Aorta (tissue), 5 donors: ENCODE measurements around the gene PTPN1. TPM values are rescaled to one million over a fixed set of nuclear protein-coding genes. Genes with fewer than 3 reads are reported as not detected.

Experiments used
- ATAC-seq: fragments of 200-7000 bp; cut with Tn5 transposase; one replicate; pipeline ENCODE4 v1.9.1; 2022; ENCODE audit warnings: moderate library complexity; ENCODE audit not compliant: low FRiP score
- DNase-seq, 2 donors: peaks; one replicate each; pipeline ENCODE4 v3.0.0-alpha.2; 2020
- H3K27ac ChIP-seq, 2 donors: one replicate each; pipeline ENCODE4 v1.5.1; 2013; ENCODE audit warnings: low read length in 2 of 2, mild to moderate bottlenecking in 2 of 2, moderate library complexity in 2 of 2, control low read depth in 1 of 2, inconsistent platforms in 1 of 2, low read depth in 1 of 2
- H3K27me3 ChIP-seq, 2 donors: one replicate each; pipeline ENCODE4 v1.6.1; 2013; ENCODE audit warnings: control low read depth in 1 of 2, low read length in 1 of 2, mild to moderate bottlenecking in 1 of 2, moderate library complexity in 1 of 2; ENCODE audit not compliant: insufficient read depth in 2 of 2, control insufficient read depth in 1 of 2
- H3K36me3 ChIP-seq, 2 donors: one replicate each; pipeline ENCODE4 v1.6.1; 2013; ENCODE audit warnings: control low read depth in 1 of 2, low read length in 1 of 2, mild to moderate bottlenecking in 1 of 2; ENCODE audit not compliant: insufficient read depth in 2 of 2, control insufficient read depth in 1 of 2
- H3K4me1 ChIP-seq, 2 donors: one replicate each; pipeline ENCODE4 v1.6.1; 2013; ENCODE audit warnings: low read length in 2 of 2, control low read depth in 1 of 2, mild to moderate bottlenecking in 1 of 2, moderate library complexity in 1 of 2; ENCODE audit not compliant: insufficient read depth in 2 of 2, control insufficient read depth in 1 of 2
- H3K4me3 ChIP-seq, 2 donors: one replicate each; pipeline ENCODE4 v1.5.1; 2013; ENCODE audit warnings: low read length in 2 of 2, control low read depth in 1 of 2, mild to moderate bottlenecking in 1 of 2
- H3K9me3 ChIP-seq: one replicate; pipeline ENCODE4 v1.6.1; 2013; ENCODE audit warnings: mild to moderate bottlenecking, low read length; ENCODE audit not compliant: control insufficient read depth
- WGBS, 2 donors: extraction: QIAGEN DNeasy Blood & Tissue Kit; methylation state at CpG; one replicate each; pipeline ENCODE4 v1.1.7; 2013; 5-methylcytosine and 5-hydroxymethylcytosine counted together
- intact Hi-C, 2 donors: fragments of 100-400 bp; cut with DNase I; formaldehyde crosslinking; loops; one replicate each; pipeline versions ENCODE4 v1.14.2 to v1.15.0; 2022
- polyA plus RNA-seq, 2 donors: library from polyadenylated mRNA; stranded (reverse); fragments of 200-250 nt; gene quantifications; one replicate each; pipeline ENCODE4 v1.2.3, GENCODE V29; 2013
- total RNA-seq, 2 donors: library from RNA; stranded (reverse); fragmentation: NEBNext Ultra II Directional; extraction: Animal tissue kit (Norgen Biotek cat#: 25700); gene quantifications; one replicate each; pipeline ENCODE4 v1.2.1, GENCODE V29; 2021
- donor health status: healthy with polysubstance abuse.
- donor health status: Bipolar disorder and iron deficiency.
- donor health status: DM: no; HTN: no; CAD: no.
- donor health status: DM: no; HTN: no; CAD: no.
- donor health status: DM: yes; HTN: yes; CAD: no.

Gene PTPN1
- total and polyA plus RNA-seq, 4 donors = 17.7 to 51.6 (median 25.5) TPM

GRCh38 chr20:50515471-50516106 is 5.4 kb downstream of the PTPN1 start:
- 48 to 73% methylated on average over 1 of the region's 1 CpG for WGBS, 2 donors

GRCh38 chr20:50516180-50516934 is 6.2 kb downstream of the PTPN1 start:
- no peaks in the 10 kb centered on the region for H3K27me3 ChIP-seq
- 80 to 81% methylated on average over 5 of the region's 5 CpGs for WGBS, 2 donors
- no peak overlapping the region for H3K27ac ChIP-seq
- H3K36me3 ChIP-seq = no peaks in the 10 kb centered on the region
- H3K4me3 ChIP-seq = no peak overlapping the region
- intact Hi-C loops = no loop called here
- H3K9me3 ChIP-seq = no peaks in the 10 kb centered on the region
- ATAC-seq = no peak
- peaks cover 5 to 19% of the 10 kb centered on the region in 2 donors for H3K4me1 ChIP-seq
- DNase-seq = no peak

More at GRCh38 chr20:50515471-50516106, 5.4 kb downstream of the PTPN1 start:
- Histone ChIP-seq H3K27me3 (no peaks in the 10 kb centered on the region), H3K36me3 (no peaks in the 10 kb centered on the region), H3K4me1 (peaks cover 5 to 16% of the 10 kb centered on the region in 2 donors), H3K27ac (no peak overlapping the region), H3K9me3 (no peaks in the 10 kb centered on the region), H3K4me3 (no peak overlapping the region)
- intact Hi-C loops = no loop called here
- DNase-seq (no peak), ATAC-seq (no peak)

- Histone ChIP-seq H3K27ac (no peak overlapping the region), H3K4me1 (peaks cover 5 to 19% of the 10 kb centered on the region in 2 donors), H3K27me3 (no peaks in the 10 kb centered on the region), H3K4me3 (no peak overlapping the region), H3K36me3 (no peaks in the 10 kb centered on the region), H3K9me3 (no peaks in the 10 kb centered on the region)
- intact Hi-C loops = no loop called here
- DNase-seq (no peak), ATAC-seq (no peak)
- WGBS, 2 donors = 80 to 85% methylated on average over 7 of the region's 7 CpGs
Observed at GRCh38 chr20:50516935-50517816, 7.0 kb downstream of the PTPN1 start.

GRCh38 chr20:50517817-50518154 is 7.6 kb downstream of the PTPN1 start:
- intact Hi-C loops = no loop called here
- H3K4me3 ChIP-seq = no peak overlapping the region
- peaks cover 5 to 19% of the 10 kb centered on the region in 2 donors for H3K4me1 ChIP-seq
- H3K27me3 ChIP-seq = no peaks in the 10 kb centered on the region
- no peaks in the 10 kb centered on the region for H3K36me3 ChIP-seq
- DNase-seq (no peak), ATAC-seq (no peak)
- no peaks in the 10 kb centered on the region for H3K9me3 ChIP-seq
- WGBS, 2 donors = 75 to 83% methylated on average over 3 of the region's 3 CpGs
- H3K27ac ChIP-seq = no peak overlapping the region

GRCh38 chr20:50518270-50518721 is 8.1 kb downstream of the PTPN1 start:
- no peak for ATAC-seq
- Histone ChIP-seq H3K9me3 (no peaks in the 10 kb centered on the region), H3K4me3 (no peak overlapping the region), H3K27ac (no peak overlapping the region), H3K36me3 (no peaks in the 10 kb centered on the region), H3K4me1 (peaks cover 5 to 19% of the 10 kb centered on the region in 2 donors), H3K27me3 (no peaks in the 10 kb centered on the region)
- WGBS, 2 donors = 60 to 68% methylated on average over 4 of the region's 4 CpGs
- no peak for DNase-seq
- intact Hi-C loops = no loop called here

- H3K27ac ChIP-seq = no peak overlapping the region
- no peak for DNase-seq
- WGBS, 2 donors = 77 to 79% methylated on average over 5 of the region's 5 CpGs
Observed at GRCh38 chr20:50519036-50519762, 9.0 kb downstream of the PTPN1 start.

GRCh38 chr20:50520222-50520880 is 10.2 kb downstream of the PTPN1 start:
- no peak for ATAC-seq
- H3K9me3 ChIP-seq = no peaks in the 10 kb centered on the region
- no peak overlapping the region for H3K27ac ChIP-seq
- DNase-seq = no peak
- H3K4me1 ChIP-seq = peaks cover 1 to 10% of the 10 kb centered on the region in 2 donors
- intact Hi-C loops = no loop called here
- no peaks in the 10 kb centered on the region for H3K27me3 ChIP-seq
- 87 to 91% methylated on average over 7 of the region's 7 CpGs for WGBS, 2 donors
- no peak overlapping the region for H3K4me3 ChIP-seq
- H3K36me3 ChIP-seq = no peaks in the 10 kb centered on the region

More at GRCh38 chr20:50519036-50519762, 9.0 kb downstream of the PTPN1 start:
- no peaks in the 10 kb centered on the region for H3K27me3 ChIP-seq
- intact Hi-C loops = no loop called here
- no peaks in the 10 kb centered on the region for H3K36me3 ChIP-seq
- no peaks in the 10 kb centered on the region for H3K9me3 ChIP-seq
- no peak for ATAC-seq
- H3K4me3 ChIP-seq = no peak overlapping the region
- H3K4me1 ChIP-seq = peaks cover 5 to 19% of the 10 kb centered on the region in 2 donors
